ENCODE measurements around the gene AHNAK2. TPM values are rescaled to one million over a fixed set of nuclear protein-coding genes. Genes with fewer than 3 reads are reported as not detected.
A peak's percentile ranks its signal among the peaks of the same experiment; 100 is the strongest.
"Not testable (repeated sequence)": the region's sequence is repeated elsewhere in the genome, so short reads cannot be mapped to it uniquely, and the experiment has no call there.

Gene AHNAK2
- 100 to 1,000 TPM; 147 to 313 (median 172) TPM for total RNA-seq

GRCh38 chr14:104977681-104978653, at the start of gene AHNAK2:
Gene AHNAK2, minus strand, starts transcription at chr14:104978374. Its CDS starts 137 bp downstream, at chr14:104978237.
- Histone ChIP-seq H3K27me3 (peaks cover 0 to 26% (median 0%) of the 10 kb centered on the region in 4 donors), H3K9me3 (no peaks in the 10 kb centered on the region), H3K27ac (peak within 1 kb of the TSS; percentile 53 to 84 (median 70)), H3K4me1 (peaks cover 52 to 80% (median 53%) of the 10 kb centered on the region in 3 donors), H3K4me3 (peak within 1 kb of the TSS; percentile 48 to 77 (median 62)), H3K36me3 (no peaks in the 10 kb centered on the region)
- no peak for DNase-seq
- intact Hi-C loops (cut with DNase I): loop anchor here (2.0 kb wide), 1 partner anchor 69 kb away; no protein-coding TSS in a partner anchor
- TF ChIP-seq CTCF (IDR thresholded peaks at IDR 0.05): no peak
- TF ChIP-seq POLR2A (IDR thresholded peaks at IDR 0.05): peak in 1 of 4 donors; percentile 38
- WGBS, 2 donors: 0% methylated on average over 2 to 9 of the region's 111 CpGs

GRCh38 chr14:105027718-105028117, 49.5 kb upstream of the AHNAK2 start:
- H3K4me3 ChIP-seq; intact Hi-C loops (cut with DNase I); DNase-seq; H3K9me3 ChIP-seq; H3K36me3 ChIP-seq; H3K27me3 ChIP-seq: not testable (repeated sequence)
- H3K4me1 ChIP-seq: peaks cover 0 to 47% (median 3%) of the 10 kb centered on the region in 3 donors
- H3K27ac ChIP-seq: peak overlapping the region; percentile 19 to 68 (median 54)
- WGBS, 2 donors: 76 to 86% methylated on average over 4 of the region's 4 CpGs

- intact Hi-C loops (cut with DNase I): no loop called here
- Histone ChIP-seq H3K27ac (peak overlapping the region in 3 of 4 donors; percentile 48 to 68 (median 59)), H3K36me3 (no peaks in the 10 kb centered on the region), H3K4me3 (no peak overlapping the region), H3K27me3 (no peaks in the 10 kb centered on the region), H3K4me1 (peaks cover under 1 to 48% (median 3%) of the 10 kb centered on the region in 3 donors), H3K9me3 (no peaks in the 10 kb centered on the region)
- 17 to 25% methylated on average over 1 of the region's 1 CpG for WGBS, 2 donors
- no peak for DNase-seq
- TF ChIP-seq CTCF (IDR thresholded peaks at IDR 0.05) (no peak), POLR2A (IDR thresholded peaks at IDR 0.05) (no peak)
Measured at GRCh38 chr14:105026802-105027563, 48.8 kb upstream of the AHNAK2 start.

- H3K4me1 ChIP-seq: peaks cover 5 to 51% (median 9%) of the 10 kb centered on the region in 3 donors
- H3K9me3 ChIP-seq: no peaks in the 10 kb centered on the region
- H3K27me3 ChIP-seq: no peaks in the 10 kb centered on the region
- no peak overlapping the region for H3K4me3 ChIP-seq
- DNase-seq: no peak
- TF ChIP-seq POLR2A (IDR thresholded peaks at IDR 0.05) (no peak), CTCF (IDR thresholded peaks at IDR 0.05) (no peak)
- no peaks in the 10 kb centered on the region for H3K36me3 ChIP-seq
- 72 to 75% methylated on average over 16 of the region's 16 CpGs for WGBS, 2 donors
- H3K27ac ChIP-seq: peak overlapping the region in 1 of 4 donors; percentile 20
- intact Hi-C loops (cut with DNase I): no loop called here
Measured at GRCh38 chr14:105026033-105026785, 48.0 kb upstream of the AHNAK2 start.

GRCh38 chr14:105025429-105025828, 47.3 kb upstream of the AHNAK2 start:
- intact Hi-C loops (cut with DNase I): no loop called here
- Histone ChIP-seq H3K4me3 (no peak overlapping the region), H3K27ac (peak overlapping the region in 2 of 4 donors; percentile 52 to 56), H3K4me1 (peaks cover 5 to 52% (median 9%) of the 10 kb centered on the region in 3 donors), H3K36me3 (no peaks in the 10 kb centered on the region), H3K27me3 (no peaks in the 10 kb centered on the region), H3K9me3 (no peaks in the 10 kb centered on the region)
- no peak for TF ChIP-seq CTCF (IDR thresholded peaks at IDR 0.05)
- TF ChIP-seq POLR2A (IDR thresholded peaks at IDR 0.05): no peak
- no peak for DNase-seq
- 81 to 89% methylated on average over 2 to 6 of the region's 6 CpGs for whole genome bisulfite sequencing, 2 donors
